NCI-H2196 (cell line): ENCODE results near the gene CYSTM1.

Experiments used
- DNase-seq: peaks from one replicate; lab custom pipeline; 2025; ENCODE audit not compliant: unreplicated experiment; lab: John Stamatoyannopoulos, UW

Gene CYSTM1, protein sequence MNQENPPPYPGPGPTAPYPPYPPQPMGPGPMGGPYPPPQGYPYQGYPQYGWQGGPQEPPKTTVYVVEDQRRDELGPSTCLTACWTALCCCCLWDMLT

DNA sequence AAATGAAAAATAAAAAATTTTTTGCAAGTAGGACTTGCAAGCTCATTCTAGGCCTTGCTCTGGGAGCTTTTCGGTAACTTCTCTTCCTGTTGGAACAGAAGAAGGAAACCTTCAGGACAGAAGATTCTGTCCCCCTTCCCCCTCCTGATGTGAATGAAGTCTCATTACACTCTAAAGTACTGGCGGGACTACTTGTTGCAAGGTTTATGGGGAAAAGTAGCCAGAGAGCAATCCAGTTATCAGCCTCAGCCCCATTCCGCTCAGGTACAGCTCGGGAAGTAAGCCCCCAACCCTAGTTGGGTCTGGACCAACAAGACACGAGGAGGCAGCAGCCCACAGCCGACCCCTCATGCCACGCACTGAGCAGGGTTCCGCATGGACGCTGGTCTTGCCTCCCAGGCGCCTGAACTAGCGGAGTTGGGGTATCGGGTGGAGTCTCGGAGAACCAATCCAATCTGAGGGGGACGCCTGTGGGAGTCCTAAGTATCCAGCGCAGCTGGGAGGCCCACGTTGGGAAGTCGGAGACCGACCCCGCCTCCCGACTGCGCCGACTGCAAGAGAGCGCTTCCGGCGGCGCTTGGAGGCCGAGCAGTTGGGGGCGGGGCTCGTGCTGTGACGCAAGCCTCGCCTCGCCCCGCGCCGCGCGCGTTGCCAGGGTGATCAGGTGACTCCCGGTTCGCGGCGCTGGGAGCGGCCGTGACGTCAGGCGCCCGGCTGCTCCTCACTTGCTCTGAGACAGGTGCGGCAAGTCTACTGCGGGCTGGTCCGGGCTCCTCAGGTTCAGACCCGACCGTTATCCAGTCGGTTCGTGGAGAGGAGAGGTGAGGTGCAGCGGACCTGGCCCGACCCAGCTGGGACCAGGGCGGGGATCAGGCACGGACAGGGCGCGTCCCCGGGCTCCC, at the start of gene CYSTM1:
Gene CYSTM1, plus strand, starts transcription at position 724 of the 902 bp plus-strand sequence. CDS start 19,278 bp downstream, outside the sequence.
- peak; percentile 98 for DNase-seq

DNA sequence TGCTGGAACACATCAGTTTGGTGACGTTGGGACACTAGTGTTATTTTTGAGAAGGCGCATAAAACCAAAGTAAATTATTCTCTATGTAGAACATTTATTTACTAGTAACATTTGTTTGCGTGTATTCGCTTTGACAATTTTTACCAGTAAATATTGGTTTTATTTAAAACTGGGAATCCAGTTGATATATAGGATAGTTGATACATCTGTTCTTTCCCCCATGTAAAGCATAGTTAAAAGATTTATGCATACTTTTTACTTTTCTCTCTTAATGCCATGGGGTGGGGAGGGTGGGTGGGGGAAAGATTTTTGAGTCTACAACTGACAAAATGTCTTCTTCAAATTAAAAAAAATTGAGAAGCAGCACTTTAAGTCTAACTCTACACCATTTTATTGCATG, 49.4 kb upstream of the CYSTM1 start, which contains the start of gene IGIP:
Gene IGIP, plus strand, starts transcription at position 301 of the 400 bp plus-strand sequence. CDS start 2,540 bp downstream, outside the sequence.
- no peak for DNase-seq

DNA sequence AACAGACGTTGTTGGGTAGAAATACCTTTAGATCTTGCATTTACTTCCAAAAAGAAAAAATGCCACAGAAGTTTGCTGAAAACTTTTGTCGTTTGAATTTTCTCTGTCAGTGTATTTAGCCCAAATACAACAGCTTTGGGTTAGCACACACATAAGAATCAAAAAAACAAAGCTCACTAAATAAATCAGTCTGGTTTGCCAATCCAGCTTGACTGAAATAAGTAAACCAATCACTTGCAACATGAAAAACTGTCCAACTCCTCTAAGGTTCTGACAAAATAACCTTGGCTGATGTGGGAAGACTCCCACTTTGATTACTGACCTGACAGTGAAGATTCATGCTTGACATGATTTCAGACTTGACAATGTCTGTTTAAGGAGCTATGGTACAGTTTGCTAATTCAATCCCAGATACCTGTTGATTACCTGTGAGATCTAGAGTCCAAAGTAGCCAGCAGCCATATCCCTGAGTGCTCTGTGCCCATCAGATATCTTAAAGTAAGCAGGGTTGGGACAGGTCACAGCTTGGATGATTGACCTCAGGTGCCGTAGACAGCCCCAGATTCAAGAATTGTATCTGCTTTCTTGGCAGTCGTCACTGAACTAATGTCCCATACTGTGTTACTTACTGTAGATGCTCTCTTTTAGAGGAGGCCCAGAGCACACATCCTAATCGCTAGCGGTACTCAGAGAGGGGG, 48.5 kb upstream of the CYSTM1 start:
- DNase-seq, result no peak

DNA sequence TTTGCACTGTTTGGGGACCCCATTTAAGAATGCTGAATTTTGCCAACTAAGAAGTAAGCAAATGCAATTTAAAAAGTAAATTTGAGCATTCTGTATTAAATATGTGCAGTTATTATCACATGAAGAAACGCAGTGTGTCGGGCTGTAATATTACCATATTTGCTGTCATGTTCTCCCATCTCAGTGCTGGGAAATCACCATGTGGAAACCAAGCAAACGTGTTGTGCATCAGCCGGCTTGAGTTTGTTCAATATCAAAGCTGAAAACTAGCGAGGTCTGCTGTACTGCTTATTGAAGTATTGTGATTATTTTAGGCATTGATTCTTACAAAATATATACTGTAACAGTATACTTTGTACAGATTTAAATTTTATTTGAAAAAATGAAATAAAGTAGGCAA, 46.6 kb upstream of the CYSTM1 start:
- DNase-seq, result no peak

DNA sequence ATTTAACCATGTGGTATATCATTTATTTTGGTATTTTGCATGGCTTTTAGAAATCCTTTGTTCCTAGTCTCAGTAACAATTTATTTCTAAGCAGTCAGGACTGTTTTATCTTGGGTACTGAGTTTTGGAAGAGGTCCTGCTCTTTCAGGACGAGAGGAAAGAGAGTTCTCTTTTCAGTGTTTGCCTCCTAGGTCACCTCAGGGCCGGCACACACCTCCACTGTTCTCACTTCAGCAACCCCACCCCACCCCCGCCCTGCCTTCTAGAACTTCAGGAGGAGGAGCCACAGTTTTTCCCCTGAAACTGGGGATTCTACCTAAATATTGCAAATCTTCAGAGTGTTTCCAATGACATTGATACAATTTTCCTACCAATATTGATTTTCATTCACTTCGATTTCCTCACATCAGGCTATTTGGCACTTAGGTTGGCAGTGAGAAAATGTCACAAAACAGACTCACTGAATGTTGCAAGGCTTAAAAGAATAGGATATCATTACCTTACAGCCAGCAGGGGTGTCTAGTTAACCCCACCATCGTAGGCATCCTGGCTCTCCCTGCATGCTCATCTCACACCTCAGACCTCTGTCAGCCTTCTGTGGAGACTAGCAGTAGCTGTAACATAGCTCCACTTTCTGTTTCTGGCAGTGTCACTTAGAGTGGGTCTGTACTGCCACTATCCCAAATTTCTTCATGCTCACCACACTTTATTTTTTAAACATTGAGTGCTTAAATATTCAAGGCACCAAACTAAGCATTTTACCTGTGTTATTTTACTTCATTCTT, 43.8 kb upstream of the CYSTM1 start:
- no peak for DNase-seq

DNA sequence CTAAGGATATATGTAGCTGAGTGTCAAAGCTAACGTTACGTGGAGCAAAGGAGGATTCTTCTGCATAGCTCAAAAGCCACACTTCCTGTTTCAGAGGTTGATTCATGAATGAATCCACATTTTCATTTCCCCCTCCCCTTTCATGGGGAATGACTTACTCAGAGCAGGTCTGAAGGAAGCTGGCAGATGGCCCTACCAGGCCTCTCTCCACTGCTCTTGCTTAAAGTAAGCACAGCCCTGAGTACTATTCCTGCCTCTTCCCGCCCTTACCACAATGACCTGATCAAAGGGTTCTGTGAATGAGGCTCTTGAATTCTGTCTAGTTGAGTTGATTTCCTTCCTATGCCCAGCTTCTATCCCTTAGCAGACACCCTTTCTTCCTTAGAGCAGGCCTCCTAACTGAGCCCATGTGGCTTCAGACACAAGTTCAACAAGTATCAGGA, 43.0 kb upstream of the CYSTM1 start:
- peak; percentile 54 for DNase-seq

DNA sequence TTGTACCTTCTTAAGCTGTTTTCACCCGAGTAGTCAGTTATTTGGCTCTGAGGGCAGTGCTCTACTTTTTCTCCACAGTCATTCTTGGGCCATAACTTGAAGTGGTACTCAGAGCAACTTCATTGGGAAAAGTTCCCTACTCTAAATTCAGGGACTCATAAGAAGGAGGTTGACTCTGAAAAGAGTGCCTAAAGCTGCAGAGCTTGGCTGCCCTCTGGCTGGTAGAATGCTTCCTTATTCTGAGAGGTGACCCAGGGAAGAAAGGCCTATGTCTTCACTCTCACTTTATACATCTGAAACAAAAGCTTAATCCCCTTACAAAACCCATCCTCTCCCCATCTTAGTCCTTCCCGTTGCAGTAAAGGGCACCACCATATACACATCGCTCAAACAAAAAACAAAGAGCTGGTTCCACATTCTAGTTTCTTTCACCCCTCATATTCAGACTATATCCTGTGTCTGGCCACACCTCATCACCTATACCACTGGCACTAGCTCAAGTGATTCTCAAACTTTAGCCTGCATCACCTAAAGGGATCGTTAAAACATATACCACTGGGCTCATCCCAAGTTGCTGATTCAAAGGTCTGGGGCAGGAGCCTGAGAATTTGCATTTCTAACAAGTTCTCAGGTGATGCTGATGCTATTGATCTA, 41.3 kb upstream of the CYSTM1 start:
- no peak for DNase-seq

DNA sequence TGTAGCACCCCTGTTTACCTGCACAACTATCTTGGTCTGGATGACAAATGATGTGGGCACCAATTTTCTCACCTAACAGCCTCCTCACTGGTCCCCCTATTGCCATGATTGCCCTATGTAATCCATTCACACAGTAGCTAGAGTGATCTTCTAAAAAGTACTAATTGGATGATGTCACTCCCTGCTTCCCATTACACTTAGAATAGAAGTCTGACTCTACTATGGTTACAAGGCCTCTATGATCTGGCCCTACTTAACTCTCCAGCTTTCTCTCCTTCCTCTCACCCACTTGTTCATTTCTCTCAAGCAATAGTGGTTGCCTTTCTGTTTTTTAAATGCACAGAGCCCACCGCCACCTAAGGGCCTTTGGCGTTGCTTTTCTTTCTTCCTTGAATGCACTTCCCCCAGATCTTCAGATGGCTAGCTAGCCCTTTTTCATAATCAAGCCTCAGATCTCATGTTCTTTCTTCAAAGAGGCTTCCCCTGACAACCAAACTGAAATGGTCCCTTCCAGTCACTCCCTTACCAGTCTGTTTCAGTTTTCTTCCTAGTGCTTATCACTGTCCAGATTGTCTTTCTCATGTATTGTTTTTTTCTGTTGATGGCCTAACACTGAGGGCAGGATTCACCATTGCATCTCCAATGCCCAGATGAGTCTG, 40.6 kb upstream of the CYSTM1 start:
- DNase-seq, result no peak

DNA sequence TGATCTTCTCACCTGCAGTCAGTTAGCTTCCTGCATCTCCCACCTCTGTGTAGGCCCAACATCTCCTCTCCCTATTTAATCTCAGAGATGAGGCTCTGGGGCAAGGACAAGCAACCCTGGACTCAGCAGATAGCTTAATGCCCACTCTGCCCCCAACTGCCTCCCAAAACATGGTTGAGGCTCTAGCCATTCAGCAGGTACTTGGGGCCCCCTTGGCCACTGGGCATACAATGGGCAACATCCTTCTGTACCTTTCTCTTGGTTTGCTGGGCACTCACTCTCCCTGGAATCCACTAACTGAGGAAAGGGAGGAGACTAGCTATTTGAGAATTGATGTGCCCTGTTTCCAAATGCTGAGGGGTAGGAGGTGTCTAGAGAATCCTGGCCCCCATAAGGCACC, 39.9 kb upstream of the CYSTM1 start:
- DNase-seq, result no peak

DNA sequence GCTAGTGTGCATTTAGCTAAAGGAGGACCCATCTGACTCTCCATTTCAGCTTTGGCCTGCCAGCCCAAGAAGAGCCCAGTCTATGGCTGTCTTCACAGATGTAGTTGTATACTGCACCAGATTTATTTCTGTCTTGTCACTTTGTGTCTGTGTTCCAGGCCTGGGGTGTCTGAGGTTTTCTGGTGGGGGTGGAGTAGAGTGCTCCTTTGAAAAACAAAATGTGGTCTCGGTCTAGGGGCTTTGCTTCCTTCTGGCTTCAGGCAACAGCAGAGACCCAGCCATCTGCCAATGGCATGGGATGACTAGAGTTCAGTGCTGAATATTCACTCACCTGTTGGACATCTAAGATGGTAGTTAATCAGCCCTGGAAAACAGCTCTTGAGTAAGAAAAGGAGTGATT, 38.4 kb upstream of the CYSTM1 start:
- no peak for DNase-seq

DNA sequence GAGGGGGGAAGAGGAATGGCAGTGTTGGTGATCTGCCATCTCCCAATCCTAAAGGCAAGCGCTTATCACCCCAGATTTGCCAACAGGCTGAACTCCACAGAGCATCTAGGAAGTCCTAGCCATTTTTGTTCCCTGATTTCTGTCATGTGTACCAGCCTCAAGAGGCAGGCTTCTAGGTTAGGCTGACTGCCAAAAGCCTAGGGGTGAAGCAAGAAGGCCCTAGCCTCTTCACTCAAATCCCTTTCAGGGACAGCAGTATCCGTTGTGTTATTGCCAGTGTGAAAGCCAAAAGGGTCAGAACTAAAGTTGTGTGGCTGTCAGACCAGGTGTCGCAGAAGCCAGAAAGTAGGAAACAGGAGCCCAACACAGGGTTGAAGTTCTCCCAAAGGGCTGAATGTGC, 34.6 kb upstream of the CYSTM1 start:
- DNase-seq, result peak; percentile 34

DNA sequence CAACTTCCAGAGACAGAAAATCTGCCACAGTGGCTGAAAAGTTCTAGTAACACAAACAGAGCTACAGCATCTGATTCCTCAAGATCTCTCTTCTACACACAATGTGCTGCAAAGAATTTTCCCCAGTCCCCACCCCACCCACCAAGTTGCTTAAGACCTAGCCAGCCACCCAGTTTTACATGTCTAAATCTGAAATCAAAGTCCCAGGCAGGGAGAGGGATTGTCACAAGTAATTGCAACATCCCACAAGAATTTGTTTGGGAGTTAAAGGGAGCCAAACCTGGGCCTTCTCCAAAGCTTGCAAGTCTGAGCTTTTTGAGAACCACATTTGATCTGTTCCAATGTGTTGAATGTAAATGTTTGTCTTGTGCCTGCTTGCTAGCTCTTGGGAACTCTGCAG, 33.7 kb upstream of the CYSTM1 start:
- DNase-seq, result no peak

DNA sequence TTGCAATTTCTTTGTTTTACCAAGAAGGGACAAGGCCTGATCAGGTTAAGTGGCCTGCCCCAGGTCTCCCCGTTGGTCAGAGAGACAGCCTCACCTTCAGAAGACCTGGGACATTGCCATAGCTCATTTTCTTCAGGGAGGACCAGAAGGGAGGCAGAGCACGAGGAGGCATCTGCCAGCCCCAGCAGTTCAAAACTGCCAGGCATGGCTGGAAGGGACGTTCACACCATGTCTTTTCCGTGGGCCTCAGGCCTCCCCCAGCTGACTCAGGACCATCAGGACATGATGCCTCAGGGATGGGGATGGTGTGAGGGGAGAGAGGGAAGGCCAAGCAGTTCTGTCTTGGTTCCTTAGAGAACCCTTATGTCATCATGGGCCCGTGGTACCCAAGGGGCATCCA, 32.7 kb upstream of the CYSTM1 start:
- DNase-seq, result no peak

DNA sequence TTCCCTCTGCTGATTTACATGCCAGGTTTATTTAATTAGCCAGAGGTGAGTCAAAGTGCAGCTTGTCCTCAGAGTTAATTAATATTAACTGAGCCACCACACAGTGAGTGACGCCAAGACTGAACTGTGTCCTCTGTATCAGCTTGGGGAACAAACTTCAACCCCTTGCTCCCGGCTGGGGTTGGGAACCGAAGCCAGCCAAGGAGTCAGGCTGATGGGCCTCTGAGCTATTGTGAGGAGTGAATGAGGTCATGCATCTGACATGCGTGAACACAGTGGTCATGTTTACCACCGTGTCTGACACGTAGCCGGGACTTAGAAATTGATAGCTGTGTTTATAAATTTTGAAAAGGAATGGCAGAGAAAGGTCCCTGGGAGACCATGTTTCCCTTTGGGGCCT, 32.1 kb upstream of the CYSTM1 start:
- no peak for DNase-seq

DNA sequence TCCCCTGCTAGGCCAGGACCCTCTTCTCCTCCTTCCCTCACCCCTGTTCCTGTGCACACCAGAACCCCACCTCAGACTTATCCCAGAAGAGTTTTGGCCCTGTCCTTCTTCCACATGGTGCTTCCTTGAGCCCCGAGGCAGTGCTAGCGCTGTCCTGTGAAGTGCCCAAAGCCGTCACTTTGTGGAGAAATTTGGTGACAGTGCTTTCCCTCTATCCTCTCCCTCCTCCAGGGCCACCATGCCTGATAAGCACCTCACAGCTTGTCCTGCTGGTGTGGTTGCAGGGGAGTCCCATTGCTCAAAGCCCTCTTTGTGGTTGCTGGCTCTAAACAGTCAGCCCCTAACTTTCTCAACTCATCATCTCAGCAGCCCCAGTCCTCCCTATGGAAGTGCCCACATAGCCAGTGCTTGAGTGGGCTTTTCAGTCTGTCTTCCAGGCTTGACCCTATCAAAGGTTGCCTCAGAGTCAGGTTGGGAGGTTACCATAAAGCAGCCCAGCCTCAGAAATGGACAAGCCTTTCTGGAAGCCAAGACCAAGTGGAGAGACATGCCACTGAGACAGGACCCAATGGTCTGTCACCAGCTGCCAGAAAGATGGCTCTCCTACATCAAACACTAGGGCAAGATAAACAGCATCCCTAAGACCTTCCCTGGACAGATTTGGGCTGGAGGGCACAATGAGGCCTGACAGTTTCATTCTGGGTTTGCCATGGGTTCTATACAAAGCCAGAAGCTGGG, 31.3 kb upstream of the CYSTM1 start:
- no peak for DNase-seq

DNA sequence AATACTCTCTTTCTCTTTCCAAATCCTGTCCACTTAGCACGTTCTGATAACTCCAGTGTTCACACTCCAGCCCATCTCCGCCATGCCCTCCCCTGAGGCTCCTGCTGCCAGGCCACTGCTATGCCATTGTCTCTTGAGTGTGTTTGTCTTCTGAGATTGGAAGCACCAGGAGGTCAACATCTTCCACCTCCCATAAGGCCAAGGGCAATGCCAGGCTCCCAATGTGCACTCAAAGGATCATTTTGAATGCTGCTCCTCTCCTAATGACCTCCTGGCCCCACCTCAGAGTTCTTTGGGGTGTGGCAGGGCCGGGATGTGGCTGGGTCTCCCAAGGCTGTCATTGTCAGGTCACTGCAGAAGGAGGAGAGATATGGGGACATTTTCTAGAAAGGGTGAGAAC, 29.7 kb upstream of the CYSTM1 start:
- no peak for DNase-seq

DNA sequence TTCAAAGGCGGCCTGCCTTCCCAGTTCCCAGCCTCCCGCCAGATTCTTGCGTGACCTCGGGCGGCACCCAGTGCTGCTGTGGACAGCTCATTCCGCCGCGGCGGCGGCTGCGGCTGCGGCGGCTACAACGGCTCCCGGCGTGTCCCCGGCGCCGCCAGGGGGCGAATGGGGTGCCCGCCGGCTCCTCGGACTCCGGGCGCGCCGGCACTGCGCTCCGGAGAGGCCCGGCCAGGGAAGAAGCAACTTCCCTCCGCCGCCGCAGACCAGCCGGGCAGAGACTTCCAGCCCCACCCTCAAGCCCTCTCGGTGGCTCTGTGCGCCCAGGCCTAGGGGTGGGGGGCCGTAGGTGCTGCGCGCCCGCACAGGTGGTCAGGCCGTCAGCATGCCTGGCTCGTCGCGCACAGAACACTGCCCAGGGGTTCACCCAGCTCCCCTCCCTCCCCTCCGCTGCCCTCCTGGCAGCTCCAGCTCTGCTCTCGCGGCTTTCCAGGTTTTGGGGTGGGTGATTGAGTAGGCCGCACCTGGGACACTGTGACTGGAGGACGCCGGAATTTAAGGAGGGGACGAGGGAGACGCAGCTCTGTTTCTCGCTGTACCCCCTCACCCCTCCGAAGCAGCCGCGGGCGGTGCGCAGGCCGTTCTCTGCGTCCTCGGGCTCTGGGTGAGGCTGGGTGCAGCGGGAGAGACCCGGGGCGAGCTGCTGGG, 29.0 kb upstream of the CYSTM1 start:
- DNase-seq, result no peak

DNA sequence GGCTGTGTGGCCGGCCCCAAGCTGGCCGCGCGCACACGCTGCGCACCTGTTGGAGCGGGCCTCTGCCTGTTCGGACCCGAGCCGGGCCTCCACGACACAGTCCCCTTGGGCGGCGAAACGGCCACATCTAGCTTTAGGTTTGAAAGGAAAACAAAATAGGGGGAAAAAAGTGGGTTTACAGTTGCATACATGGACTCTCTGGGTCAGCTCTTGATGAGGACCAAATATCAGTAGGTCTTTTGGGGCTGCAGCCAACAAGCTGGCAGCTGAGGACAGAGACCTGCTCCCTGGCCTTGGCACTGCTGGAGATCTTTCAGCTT, 28.5 kb upstream of the CYSTM1 start:
- DNase-seq, result no peak

DNA sequence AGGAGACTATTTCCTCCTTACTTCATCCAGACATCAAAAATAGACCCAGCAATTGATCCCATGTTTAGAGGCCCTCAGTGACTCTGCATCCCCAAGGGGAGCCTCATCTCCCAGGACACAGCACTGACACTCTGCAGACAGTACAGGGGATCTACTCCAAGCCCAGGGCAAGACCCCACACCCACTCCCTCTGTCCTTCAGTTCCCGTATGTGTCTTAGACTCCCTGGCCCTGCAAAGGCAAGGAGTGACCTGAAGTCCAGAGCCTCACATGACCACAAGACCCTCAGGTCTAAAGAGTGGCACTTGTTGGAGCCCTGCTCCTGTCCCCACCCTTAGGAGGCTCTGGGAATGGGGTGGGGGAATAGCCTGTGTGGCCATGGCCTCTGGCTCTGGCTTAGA, 27.5 kb upstream of the CYSTM1 start:
- no peak for DNase-seq
